ENCODE data around the gene KY. TPM values are rescaled to one million over a fixed set of nuclear protein-coding genes. Genes with fewer than 3 reads are reported as not detected.

KY gene
- total and polyA plus RNA-seq, 9 of the 15 experiments (the other 6 are each of a cell fraction or from before 2014, with no cell fraction given), result not detected

DNA sequence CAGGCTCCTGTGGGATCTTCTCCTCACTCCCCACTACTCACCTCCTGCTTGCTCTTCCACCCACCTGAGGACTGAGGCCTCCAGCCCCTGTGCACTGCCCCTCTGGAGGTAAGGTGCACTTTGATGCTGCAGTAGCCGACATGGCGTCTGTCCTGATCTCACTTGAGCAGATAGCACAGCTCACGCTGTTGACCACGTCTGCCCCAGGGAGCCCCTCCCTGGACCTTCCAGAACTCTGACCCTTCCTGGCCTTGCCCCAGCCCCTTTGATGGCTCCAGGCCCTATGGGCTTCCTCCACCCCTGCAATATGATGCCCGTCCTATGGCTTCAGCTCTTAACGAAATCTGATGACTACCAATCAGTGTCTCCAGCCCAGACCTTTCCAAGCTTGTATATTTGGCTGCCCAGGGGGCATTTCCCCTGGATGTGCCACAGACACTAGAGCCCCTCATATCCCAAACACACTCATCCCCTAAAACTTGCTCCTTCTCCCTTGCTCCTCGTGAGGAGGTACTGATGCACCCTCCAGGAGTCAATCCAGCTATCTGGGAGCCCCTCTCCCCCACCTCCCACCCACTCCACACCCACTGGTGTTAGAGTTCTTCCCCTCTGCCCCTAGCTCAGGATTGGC, 27.1 kb downstream of the KY start (continued):
- TF ChIP-seq, protein P1, sequence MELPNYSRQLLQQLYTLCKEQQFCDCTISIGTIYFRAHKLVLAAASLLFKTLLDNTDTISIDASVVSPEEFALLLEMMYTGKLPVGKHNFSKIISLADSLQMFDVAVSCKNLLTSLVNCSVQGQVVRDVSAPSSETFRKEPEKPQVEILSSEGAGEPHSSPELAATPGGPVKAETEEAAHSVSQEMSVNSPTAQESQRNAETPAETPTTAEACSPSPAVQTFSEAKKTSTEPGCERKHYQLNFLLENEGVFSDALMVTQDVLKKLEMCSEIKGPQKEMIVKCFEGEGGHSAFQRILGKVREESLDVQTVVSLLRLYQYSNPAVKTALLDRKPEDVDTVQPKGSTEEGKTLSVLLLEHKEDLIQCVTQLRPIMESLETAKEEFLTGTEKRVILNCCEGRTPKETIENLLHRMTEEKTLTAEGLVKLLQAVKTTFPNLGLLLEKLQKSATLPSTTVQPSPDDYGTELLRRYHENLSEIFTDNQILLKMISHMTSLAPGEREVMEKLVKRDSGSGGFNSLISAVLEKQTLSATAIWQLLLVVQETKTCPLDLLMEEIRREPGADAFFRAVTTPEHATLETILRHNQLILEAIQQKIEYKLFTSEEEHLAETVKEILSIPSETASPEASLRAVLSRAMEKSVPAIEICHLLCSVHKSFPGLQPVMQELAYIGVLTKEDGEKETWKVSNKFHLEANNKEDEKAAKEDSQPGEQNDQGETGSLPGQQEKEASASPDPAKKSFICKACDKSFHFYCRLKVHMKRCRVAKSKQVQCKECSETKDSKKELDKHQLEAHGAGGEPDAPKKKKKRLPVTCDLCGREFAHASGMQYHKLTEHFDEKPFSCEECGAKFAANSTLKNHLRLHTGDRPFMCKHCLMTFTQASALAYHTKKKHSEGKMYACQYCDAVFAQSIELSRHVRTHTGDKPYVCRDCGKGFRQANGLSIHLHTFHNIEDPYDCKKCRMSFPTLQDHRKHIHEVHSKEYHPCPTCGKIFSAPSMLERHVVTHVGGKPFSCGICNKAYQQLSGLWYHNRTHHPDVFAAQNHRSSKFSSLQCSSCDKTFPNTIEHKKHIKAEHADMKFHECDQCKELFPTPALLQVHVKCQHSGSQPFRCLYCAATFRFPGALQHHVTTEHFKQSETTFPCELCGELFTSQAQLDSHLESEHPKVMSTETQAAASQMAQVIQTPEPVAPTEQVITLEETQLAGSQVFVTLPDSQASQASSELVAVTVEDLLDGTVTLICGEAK (IDR thresholded peaks at IDR 0.05), result no peak
- TF ChIP-seq, protein P1 (CRISPR knock-in tag; IDR thresholded peaks at IDR 0.05), result no peak
- TF ChIP-seq ELF2 (CRISPR knock-in tag; IDR thresholded peaks at IDR 0.05), result no peak

All from K562 (cell line).